Stomach (tissue), 9 donors: ENCODE data around the gene PLEKHJ1. TPM values are rescaled to one million over a fixed set of nuclear protein-coding genes. Genes with fewer than 3 reads are reported as not detected.
A peak's percentile ranks its signal among the peaks of the same experiment; 100 is the strongest.

ENCODE experiments used
- DNase-seq, 2 donors: peaks; one replicate each; pipeline versions ENCODE4 v3.0.0 to v3.0.0-alpha.2; 2013 to 2019
- H3K27ac ChIP-seq, 5 donors: fragments of 200-600 bp in 4 of 5; sonication (generic) in 4 of 5; one replicate each; pipeline ENCODE4 v1.5.1; 2013 to 2019; ENCODE audit warnings: mild to moderate bottlenecking in 1 of 5, moderate library complexity in 1 of 5
- H3K27me3 ChIP-seq, 3 donors: fragments of 200-600 bp; sonication (generic); one replicate each; pipeline ENCODE4 v1.5.1; 2017 to 2019; ENCODE audit warnings: mixed run types in 1 of 3
- H3K36me3 ChIP-seq, 4 donors: fragments of 200-600 bp; sonication (generic); 1 replicate in 3 of 4; 2 replicates in 1 of 4; pipeline ENCODE4 v1.5.1; 2016 to 2019
- H3K4me1 ChIP-seq, 4 donors: fragments of 200-600 bp; sonication (generic); one replicate each; pipeline ENCODE4 v1.5.1; 2016 to 2019
- H3K4me3 ChIP-seq, 4 donors: fragments of 200-600 bp; sonication (generic) in 3 of 4; one replicate each; pipeline ENCODE4 v1.5.1; 2016 to 2019; ENCODE audit warnings: mild to moderate bottlenecking in 1 of 4
- H3K9me3 ChIP-seq, 4 donors: fragments of 200-600 bp; sonication (generic); one replicate each; pipeline ENCODE4 v1.5.1; 2016 to 2019
- CTCF ChIP-seq, 7 experiments: fragments of 450-650 bp in 4 of 7; fragments of 200-600 bp in 3 of 7; sonication (generic) in 3 of 7; IDR thresholded peaks; one replicate each; pipeline ENCODE4 v1.5.1; 2016 to 2019; ENCODE audit warnings: antibody characterized with exemption in 7 of 7, control low read depth in 2 of 7, mild to moderate bottlenecking in 1 of 7
- EP300 ChIP-seq: sonication (generic); formaldehyde crosslinking; IDR thresholded peaks from one replicate; pipeline ENCODE4 v1.6.1; 2017; ENCODE audit warnings: antibody characterized with exemption
- POLR2A ChIP-seq, 4 donors: fragments of 450-650 bp; IDR thresholded peaks; one replicate each; pipeline ENCODE4 v1.6.1; 2016; ENCODE audit warnings: antibody characterized with exemption in 4 of 4, control low read depth in 2 of 4, mild to moderate bottlenecking in 1 of 4, moderate library complexity in 1 of 4
- POLR2AphosphoS5 ChIP-seq, 3 donors: sonication (generic); formaldehyde crosslinking; IDR thresholded peaks; one replicate each; pipeline ENCODE4 v1.6.1; 2016; ENCODE audit warnings: antibody characterized with exemption in 3 of 3
- WGBS, 5 donors: extraction: QIAGEN DNeasy Blood & Tissue Kit in 3 of 5; methylation state at CpG; one replicate each; pipeline versions ENCODE4 v1.1.5 to v1.1.7; 2013 to 2018; 5-methylcytosine and 5-hydroxymethylcytosine counted together
- intact Hi-C: fragments of 100-400 bp; cut with DNase I; formaldehyde crosslinking; loops from one replicate; pipeline ENCODE4 v1.15.1; 2023; ENCODE audit warnings: low total_unique reads
- polyA plus RNA-seq, 3 donors: library from polyadenylated mRNA; stranded (reverse); fragments of 200-250 nt; gene quantifications; one replicate each; pipeline ENCODE4 v1.2.3, GENCODE V29; 2013
- total RNA-seq, 5 donors: library from RNA; depleted of rRNA; stranded (reverse); fragments of >200 nt; gene quantifications; one replicate each; pipeline versions ENCODE4 v1.1.0 to v1.2.3, GENCODE V29; 2014 to 2016
- donor health status: healthy with polysubstance abuse.
- donor health status: Bipolar disorder and iron deficiency.
- donor health status: healthy.

PLEKHJ1 gene
- total and polyA plus RNA-seq, 8 donors, result 22.2 to 459 (median 111) TPM

- Histone ChIP-seq H3K4me3 (peak overlapping the region; percentile 74 to 99 (median 91)), H3K9me3 (no peaks in the 10 kb centered on the region), H3K27me3 (no peaks in the 10 kb centered on the region), H3K4me1 (peaks cover 68 to 87% (median 86%) of the 10 kb centered on the region in 4 donors), H3K27ac (peak overlapping the region; percentile 92 to 99 (median 99)), H3K36me3 (peaks cover 12 to 31% (median 25%) of the 10 kb centered on the region in 4 donors)
- DNase-seq, result no peak
- WGBS, 5 donors, result 38 to 60% (median 42%) methylated on average over 29 to 43 of the region's 43 CpGs
- intact Hi-C loops, result loop anchor here (10.0 kb wide), 1 partner anchor 88 kb away; the partner anchor contains the start of genes LSM7 and SPPL2B
- no peak for TF ChIP-seq CTCF (IDR thresholded peaks at IDR 0.05)
- no peak for TF ChIP-seq EP300
- no peak for TF ChIP-seq POLR2A (IDR thresholded peaks at IDR 0.05)
- TF ChIP-seq POLR2AphosphoS5 (IDR thresholded peaks at IDR 0.05), result no peak
Observed at GRCh38 chr19:2237051-2237868, 1.1 kb upstream of the PLEKHJ1 start.

GRCh38 chr19:2236064-2236313 is 140 bp downstream of the PLEKHJ1 start:
- Histone ChIP-seq H3K27ac (peak overlapping the region; percentile 92 to 99 (median 99)), H3K4me1 (peaks cover 55 to 86% (median 79%) of the 10 kb centered on the region in 4 donors), H3K27me3 (no peaks in the 10 kb centered on the region), H3K9me3 (no peaks in the 10 kb centered on the region), H3K36me3 (peaks cover 9 to 35% (median 32%) of the 10 kb centered on the region in 4 donors), H3K4me3 (peak overlapping the region; percentile 74 to 99 (median 91))
- intact Hi-C loops, result loop anchor here (10.0 kb wide), 1 partner anchor 89 kb away; the partner anchor contains the start of genes LSM7 and SPPL2B
- no peak for DNase-seq
- TF ChIP-seq POLR2AphosphoS5 (IDR thresholded peaks at IDR 0.05), result peak in 2 of 3 donors; percentile 47 to 81
- TF ChIP-seq CTCF (IDR thresholded peaks at IDR 0.05), result no peak
- TF ChIP-seq POLR2A (IDR thresholded peaks at IDR 0.05), result no peak
- 0 to 1% (median 0%) methylated on average over 14 to 28 of the region's 28 CpGs for WGBS, 5 donors

GRCh38 chr19:2235381-2236063 is 607 bp downstream of the PLEKHJ1 start:
- peak; percentile 79 to 88 for DNase-seq
- peak overlapping the region; percentile 92 to 99 (median 99) for H3K27ac ChIP-seq
- H3K4me1 ChIP-seq, result peaks cover 51 to 86% (median 74%) of the 10 kb centered on the region in 4 donors
- intact Hi-C loops, result loop anchor here (10.0 kb wide), 1 partner anchor 89 kb away; the partner anchor contains the start of genes LSM7 and SPPL2B
- H3K27me3 ChIP-seq, result no peaks in the 10 kb centered on the region
- TF ChIP-seq EP300 (no peak), POLR2AphosphoS5 (IDR thresholded peaks at IDR 0.05) (peak in 2 of 3 donors; percentile 43 to 59), CTCF (IDR thresholded peaks at IDR 0.05) (no peak), POLR2A (IDR thresholded peaks at IDR 0.05) (peak in 1 of 4 donors; percentile 56)
- peaks cover 9 to 40% (median 37%) of the 10 kb centered on the region in 4 donors for H3K36me3 ChIP-seq
- H3K9me3 ChIP-seq, result no peaks in the 10 kb centered on the region
- peak overlapping the region; percentile 74 to 99 (median 91) for H3K4me3 ChIP-seq
- 1% methylated on average over 24 to 48 of the region's 48 CpGs for WGBS, 5 donors

- peak overlapping the region; percentile 74 to 99 (median 91) for H3K4me3 ChIP-seq
- no peaks in the 10 kb centered on the region for H3K9me3 ChIP-seq
- peak overlapping the region; percentile 92 to 99 (median 99) for H3K27ac ChIP-seq
- intact Hi-C loops, result loop anchor here (5.0 to 10.0 kb wide), 4 partner anchors 37 to 90 kb away; partner anchors contain the start of genes LSM7 and SPPL2B
- peaks cover 13 to 45% (median 42%) of the 10 kb centered on the region in 4 donors for H3K36me3 ChIP-seq
- H3K4me1 ChIP-seq, result peaks cover 45 to 80% (median 69%) of the 10 kb centered on the region in 4 donors
- H3K27me3 ChIP-seq, result no peaks in the 10 kb centered on the region
- DNase-seq, result no peak
- TF ChIP-seq EP300, result no peak
- TF ChIP-seq CTCF (IDR thresholded peaks at IDR 0.05), result peak in 1 of 7 experiments; percentile 4
- 27 to 42% (median 37%) methylated on average over 6 of the region's 6 CpGs for WGBS, 5 donors
Observed at GRCh38 chr19:2234996-2235380, 1.1 kb downstream of the PLEKHJ1 start.
